Measurements from ENCODE around the gene DISP3.

DNA sequence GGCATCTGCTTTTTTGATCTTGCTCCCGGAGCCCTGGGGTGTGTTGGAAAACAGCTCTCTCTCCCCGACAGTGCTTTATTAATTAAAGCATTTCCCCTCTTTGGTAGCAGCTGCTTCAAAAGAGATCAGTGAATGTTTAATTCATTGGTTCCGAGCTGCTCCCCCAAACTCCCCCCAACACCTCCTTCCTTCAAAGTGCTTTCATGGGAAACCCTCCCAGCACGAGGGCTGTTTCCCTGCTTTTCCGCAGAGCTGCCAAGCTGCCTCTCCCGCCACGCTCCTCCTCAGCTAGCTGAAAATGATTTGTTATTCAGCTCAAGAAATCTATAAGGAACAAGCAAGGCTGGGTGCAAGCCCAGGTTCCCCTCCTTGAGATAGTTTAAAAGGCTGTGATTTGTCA lies 40.0 kb upstream of the DISP3 start:
- TF ChIP-seq, protein P1, sequence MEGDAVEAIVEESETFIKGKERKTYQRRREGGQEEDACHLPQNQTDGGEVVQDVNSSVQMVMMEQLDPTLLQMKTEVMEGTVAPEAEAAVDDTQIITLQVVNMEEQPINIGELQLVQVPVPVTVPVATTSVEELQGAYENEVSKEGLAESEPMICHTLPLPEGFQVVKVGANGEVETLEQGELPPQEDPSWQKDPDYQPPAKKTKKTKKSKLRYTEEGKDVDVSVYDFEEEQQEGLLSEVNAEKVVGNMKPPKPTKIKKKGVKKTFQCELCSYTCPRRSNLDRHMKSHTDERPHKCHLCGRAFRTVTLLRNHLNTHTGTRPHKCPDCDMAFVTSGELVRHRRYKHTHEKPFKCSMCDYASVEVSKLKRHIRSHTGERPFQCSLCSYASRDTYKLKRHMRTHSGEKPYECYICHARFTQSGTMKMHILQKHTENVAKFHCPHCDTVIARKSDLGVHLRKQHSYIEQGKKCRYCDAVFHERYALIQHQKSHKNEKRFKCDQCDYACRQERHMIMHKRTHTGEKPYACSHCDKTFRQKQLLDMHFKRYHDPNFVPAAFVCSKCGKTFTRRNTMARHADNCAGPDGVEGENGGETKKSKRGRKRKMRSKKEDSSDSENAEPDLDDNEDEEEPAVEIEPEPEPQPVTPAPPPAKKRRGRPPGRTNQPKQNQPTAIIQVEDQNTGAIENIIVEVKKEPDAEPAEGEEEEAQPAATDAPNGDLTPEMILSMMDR (IDR thresholded peaks at IDR 0.05), result no peak
- TF ChIP-seq POLR2A (IDR thresholded peaks at IDR 0.05) (no peak), EP300 (IDR thresholded peaks at IDR 0.05) (no peak)

Measured in ovary (tissue), 3 donors.